Measurements from ENCODE around the gene DVL3. TPM values are rescaled to one million over a fixed set of nuclear protein-coding genes. Genes with fewer than 3 reads are reported as not detected.

Gene DVL3
- total RNA-seq, 2 donors from 2014 or later: 43.5 to 66.1 TPM

- H3K36me3 ChIP-seq: peaks cover 67% of the 10 kb centered on the region
- no peak for TF ChIP-seq CTCF (IDR thresholded peaks at IDR 0.05)
- DNase-seq (ENCODE audit: low spot score): peak; percentile 99
- peak overlapping the region; percentile 84 to 92 for H3K27ac ChIP-seq
- peaks cover 0 to 32% of the 10 kb centered on the region in 2 donors for H3K4me1 ChIP-seq
- H3K4me3 ChIP-seq: peak overlapping the region; percentile 73 to 74
- H3K27me3 ChIP-seq: no peaks in the 10 kb centered on the region
- H3K9me3 ChIP-seq: no peaks in the 10 kb centered on the region
These were observed 30.4 kb downstream of the DVL3 start for GRCh38 chr3:184185461-184186183.

GRCh38 chr3:184186184-184186901 is 31.2 kb downstream of the DVL3 start, which contains the start of gene ABCF3:
Gene ABCF3, plus strand, starts transcription at chr3:184186199. Its CDS starts 9 bp downstream, at chr3:184186208.
- no peaks in the 10 kb centered on the region for H3K9me3 ChIP-seq
- peaks cover 0 to 32% of the 10 kb centered on the region in 2 donors for H3K4me1 ChIP-seq
- no peaks in the 10 kb centered on the region for H3K27me3 ChIP-seq
- no peak for TF ChIP-seq CTCF (IDR thresholded peaks at IDR 0.05)
- H3K4me3 ChIP-seq: peak within 1 kb of the TSS; percentile 73 to 74
- peak; percentile 73 for DNase-seq (ENCODE audit: low spot score)
- H3K36me3 ChIP-seq: peaks cover 67% of the 10 kb centered on the region
- peak within 1 kb of the TSS; percentile 84 to 92 for H3K27ac ChIP-seq

- Histone ChIP-seq H3K36me3 (peaks cover 67% of the 10 kb centered on the region), H3K9me3 (no peaks in the 10 kb centered on the region), H3K4me1 (peaks cover 0 to 32% of the 10 kb centered on the region in 2 donors), H3K27ac (peak overlapping the region; percentile 84 to 92), H3K4me3 (peak overlapping the region; percentile 73 to 74), H3K27me3 (no peaks in the 10 kb centered on the region)
- DNase-seq (ENCODE audit: low spot score): no peak
- TF ChIP-seq CTCF (IDR thresholded peaks at IDR 0.05): no peak
These were observed 31.7 kb downstream of the DVL3 start for GRCh38 chr3:184186902-184187207.

GRCh38 chr3:184188080-184188479 is 32.9 kb downstream of the DVL3 start:
- DNase-seq (ENCODE audit: low spot score): no peak
- peaks cover 0 to 32% of the 10 kb centered on the region in 2 donors for H3K4me1 ChIP-seq
- no peak overlapping the region for H3K4me3 ChIP-seq
- TF ChIP-seq CTCF (IDR thresholded peaks at IDR 0.05): no peak
- peaks cover 67% of the 10 kb centered on the region for H3K36me3 ChIP-seq
- no peaks in the 10 kb centered on the region for H3K9me3 ChIP-seq
- H3K27ac ChIP-seq: no peak overlapping the region
- H3K27me3 ChIP-seq: no peaks in the 10 kb centered on the region

DNA sequence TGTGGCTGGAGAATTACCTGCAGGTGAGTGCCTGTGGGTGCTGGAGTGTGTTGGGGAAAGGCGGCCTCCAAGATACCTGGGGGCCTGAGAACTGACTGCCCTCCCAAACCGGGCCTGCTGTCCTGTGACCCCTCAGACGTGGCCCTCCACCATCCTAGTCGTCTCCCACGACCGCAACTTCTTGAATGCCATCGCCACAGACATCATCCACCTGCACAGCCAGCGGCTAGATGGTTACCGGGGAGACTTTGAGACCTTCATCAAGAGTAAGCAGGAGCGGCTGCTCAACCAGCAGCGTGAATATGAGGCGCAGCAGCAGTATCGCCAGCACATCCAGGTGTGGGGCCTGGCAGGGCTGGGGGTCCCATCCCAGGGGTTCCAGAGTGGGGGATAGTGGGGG is 34.2 kb downstream of the DVL3 start:
- Histone ChIP-seq H3K4me1 (peaks cover 0 to 32% of the 10 kb centered on the region in 2 donors), H3K27me3 (no peaks in the 10 kb centered on the region), H3K9me3 (no peaks in the 10 kb centered on the region), H3K36me3 (peaks cover 70% of the 10 kb centered on the region), H3K4me3 (no peak overlapping the region), H3K27ac (no peak overlapping the region)
- TF ChIP-seq CTCF (IDR thresholded peaks at IDR 0.05): no peak
- DNase-seq (ENCODE audit: low spot score): no peak

All from right atrium auricular region (tissue), 2 donors.